ENCODE data around the gene PPM1D.

The PPM1D gene

DNA sequence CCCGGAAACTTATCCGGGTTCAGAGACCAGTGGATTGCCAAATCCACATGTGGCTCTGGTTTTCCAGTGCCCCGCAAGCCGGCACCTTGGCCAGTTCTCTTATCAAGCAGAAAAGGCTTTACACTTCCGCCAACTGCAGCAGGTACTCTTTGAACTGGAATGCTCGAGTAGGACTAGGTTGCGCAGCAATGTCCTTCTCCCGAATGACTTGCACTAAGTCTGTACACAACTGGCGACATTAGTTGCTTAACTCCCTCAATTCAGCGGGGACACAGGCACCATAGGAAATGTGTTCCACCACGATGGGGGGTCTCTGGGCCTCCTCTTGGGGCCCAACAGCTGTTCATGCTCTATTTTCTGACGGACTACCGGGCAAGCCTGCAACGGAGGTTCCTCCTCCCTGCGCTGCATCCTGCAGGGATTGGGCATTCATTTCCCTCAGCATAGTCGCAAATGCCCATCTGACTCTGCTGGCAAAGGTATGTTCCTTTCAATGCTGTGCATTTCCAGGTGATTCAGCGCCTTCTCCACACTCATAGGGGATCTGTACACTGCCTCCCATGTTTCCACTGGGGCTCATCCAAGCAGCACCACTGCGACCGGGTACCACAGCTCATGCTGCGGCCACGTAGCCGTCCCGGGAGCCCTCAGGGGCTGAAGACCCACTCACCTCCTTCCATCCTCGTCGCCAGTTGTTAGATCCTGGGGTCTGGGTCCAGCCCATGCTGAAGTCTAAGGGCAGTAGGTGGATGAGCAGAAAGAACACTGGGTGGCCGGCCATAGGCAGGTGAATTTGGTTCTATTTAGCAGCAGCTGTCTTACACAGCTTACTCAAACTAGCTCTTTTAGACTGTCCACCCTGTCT, 39.8 kb upstream of the PPM1D start:
- TF ChIP-seq YY1 (IDR thresholded peaks at IDR 0.05; ENCODE audit: low read depth) (no peak), ZBTB7A (IDR thresholded peaks at IDR 0.05; ENCODE audit: low read depth) (no peak), EP300 (IDR thresholded peaks at IDR 0.05; ENCODE audit: borderline replicate concordance) (no peak), CEBPB (IDR thresholded peaks at IDR 0.05) (no peak), TCF12 (IDR thresholded peaks at IDR 0.05; ENCODE audit: low read depth) (no peak), FOXM1 (IDR thresholded peaks at IDR 0.05; ENCODE audit: borderline replicate concordance, low read depth) (no peak)
- TF ChIP-seq, protein P1, sequence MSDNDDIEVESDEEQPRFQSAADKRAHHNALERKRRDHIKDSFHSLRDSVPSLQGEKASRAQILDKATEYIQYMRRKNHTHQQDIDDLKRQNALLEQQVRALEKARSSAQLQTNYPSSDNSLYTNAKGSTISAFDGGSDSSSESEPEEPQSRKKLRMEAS (IDR thresholded peaks at IDR 0.05) = no peak
- TF ChIP-seq, protein P2, sequence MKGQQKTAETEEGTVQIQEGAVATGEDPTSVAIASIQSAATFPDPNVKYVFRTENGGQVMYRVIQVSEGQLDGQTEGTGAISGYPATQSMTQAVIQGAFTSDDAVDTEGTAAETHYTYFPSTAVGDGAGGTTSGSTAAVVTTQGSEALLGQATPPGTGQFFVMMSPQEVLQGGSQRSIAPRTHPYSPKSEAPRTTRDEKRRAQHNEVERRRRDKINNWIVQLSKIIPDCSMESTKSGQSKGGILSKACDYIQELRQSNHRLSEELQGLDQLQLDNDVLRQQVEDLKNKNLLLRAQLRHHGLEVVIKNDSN (IDR thresholded peaks at IDR 0.05) = no peak

DNA sequence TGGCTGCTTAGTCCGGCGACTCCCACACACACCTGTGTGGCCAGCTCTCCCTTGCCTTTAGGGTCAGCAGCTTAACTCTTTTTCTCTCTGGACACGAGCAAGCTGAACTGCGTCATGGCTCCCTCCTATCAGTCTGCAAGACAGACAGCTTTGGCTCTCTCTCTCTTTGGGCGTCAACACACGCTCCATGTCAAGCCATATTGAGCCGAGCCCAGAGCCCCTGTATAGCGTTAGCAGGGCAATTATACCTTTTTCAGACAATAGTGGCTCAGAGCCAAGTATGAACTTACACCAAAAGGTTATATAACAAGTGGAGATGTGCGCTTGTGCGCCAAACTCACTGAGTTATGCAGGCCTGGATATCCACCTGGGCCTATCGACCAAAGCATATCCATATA, 39.1 kb upstream of the PPM1D start:
- TF ChIP-seq TAF1 (IDR thresholded peaks at IDR 0.05; ENCODE audit: low read depth) = no peak
- TF ChIP-seq FOXM1 (IDR thresholded peaks at IDR 0.05; ENCODE audit: borderline replicate concordance, low read depth) = no peak
- no peak for TF ChIP-seq NFIC (IDR thresholded peaks at IDR 0.05)
- TF ChIP-seq, protein P3, sequence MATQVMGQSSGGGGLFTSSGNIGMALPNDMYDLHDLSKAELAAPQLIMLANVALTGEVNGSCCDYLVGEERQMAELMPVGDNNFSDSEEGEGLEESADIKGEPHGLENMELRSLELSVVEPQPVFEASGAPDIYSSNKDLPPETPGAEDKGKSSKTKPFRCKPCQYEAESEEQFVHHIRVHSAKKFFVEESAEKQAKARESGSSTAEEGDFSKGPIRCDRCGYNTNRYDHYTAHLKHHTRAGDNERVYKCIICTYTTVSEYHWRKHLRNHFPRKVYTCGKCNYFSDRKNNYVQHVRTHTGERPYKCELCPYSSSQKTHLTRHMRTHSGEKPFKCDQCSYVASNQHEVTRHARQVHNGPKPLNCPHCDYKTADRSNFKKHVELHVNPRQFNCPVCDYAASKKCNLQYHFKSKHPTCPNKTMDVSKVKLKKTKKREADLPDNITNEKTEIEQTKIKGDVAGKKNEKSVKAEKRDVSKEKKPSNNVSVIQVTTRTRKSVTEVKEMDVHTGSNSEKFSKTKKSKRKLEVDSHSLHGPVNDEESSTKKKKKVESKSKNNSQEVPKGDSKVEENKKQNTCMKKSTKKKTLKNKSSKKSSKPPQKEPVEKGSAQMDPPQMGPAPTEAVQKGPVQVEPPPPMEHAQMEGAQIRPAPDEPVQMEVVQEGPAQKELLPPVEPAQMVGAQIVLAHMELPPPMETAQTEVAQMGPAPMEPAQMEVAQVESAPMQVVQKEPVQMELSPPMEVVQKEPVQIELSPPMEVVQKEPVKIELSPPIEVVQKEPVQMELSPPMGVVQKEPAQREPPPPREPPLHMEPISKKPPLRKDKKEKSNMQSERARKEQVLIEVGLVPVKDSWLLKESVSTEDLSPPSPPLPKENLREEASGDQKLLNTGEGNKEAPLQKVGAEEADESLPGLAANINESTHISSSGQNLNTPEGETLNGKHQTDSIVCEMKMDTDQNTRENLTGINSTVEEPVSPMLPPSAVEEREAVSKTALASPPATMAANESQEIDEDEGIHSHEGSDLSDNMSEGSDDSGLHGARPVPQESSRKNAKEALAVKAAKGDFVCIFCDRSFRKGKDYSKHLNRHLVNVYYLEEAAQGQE (IDR thresholded peaks at IDR 0.05; ENCODE audit: low read depth) = no peak
- TF ChIP-seq YY1 (IDR thresholded peaks at IDR 0.05; ENCODE audit: low read depth) = no peak
- TF ChIP-seq ZBTB7A (IDR thresholded peaks at IDR 0.05; ENCODE audit: low read depth) = no peak
- TF ChIP-seq EGR1 (IDR thresholded peaks at IDR 0.05) = no peak
- TF ChIP-seq TCF12 (IDR thresholded peaks at IDR 0.05; ENCODE audit: low read depth) = no peak
- TF ChIP-seq, protein P2 (IDR thresholded peaks at IDR 0.05) = no peak
- no peak for TF ChIP-seq CREB1 (IDR thresholded peaks at IDR 0.05; ENCODE audit: low read depth)
- no peak for TF ChIP-seq CEBPB (IDR thresholded peaks at IDR 0.05)
- TF ChIP-seq TEAD4 (IDR thresholded peaks at IDR 0.05) = no peak
- no peak for TF ChIP-seq RAD21 (IDR thresholded peaks at IDR 0.05; ENCODE audit: low read depth)
- TF ChIP-seq, protein P1 (IDR thresholded peaks at IDR 0.05) = no peak
- no peak for TF ChIP-seq EP300 (IDR thresholded peaks at IDR 0.05; ENCODE audit: borderline replicate concordance)

DNA sequence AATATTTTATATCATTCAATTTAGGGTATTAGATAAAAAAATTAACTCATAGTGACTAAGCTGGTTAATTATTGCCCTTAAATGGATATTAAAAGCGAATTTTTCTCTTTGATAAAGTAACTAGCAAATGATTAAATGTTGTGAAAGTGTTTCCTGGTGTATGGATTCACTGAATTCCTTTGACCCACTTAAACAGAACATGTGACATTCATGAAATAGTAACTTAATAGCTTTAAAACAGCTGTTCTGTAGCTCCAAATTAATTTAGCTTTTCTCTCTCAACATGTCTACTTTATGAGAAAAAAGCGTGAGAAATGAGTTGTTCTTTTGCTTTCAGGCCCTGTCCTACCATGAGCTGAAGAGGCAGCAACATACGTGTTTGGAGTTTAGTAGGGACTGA, 37.6 kb upstream of the PPM1D start:
- no peak for TF ChIP-seq TCF12 (IDR thresholded peaks at IDR 0.05; ENCODE audit: low read depth)
- no peak for TF ChIP-seq CREB1 (IDR thresholded peaks at IDR 0.05; ENCODE audit: low read depth)
- TF ChIP-seq CEBPB (IDR thresholded peaks at IDR 0.05) = no peak
- TF ChIP-seq RAD21 (IDR thresholded peaks at IDR 0.05; ENCODE audit: low read depth) = no peak
- TF ChIP-seq, protein P1 (IDR thresholded peaks at IDR 0.05) = no peak
- TF ChIP-seq EP300 (IDR thresholded peaks at IDR 0.05; ENCODE audit: borderline replicate concordance) = no peak
- no peak for TF ChIP-seq FOXM1 (IDR thresholded peaks at IDR 0.05; ENCODE audit: borderline replicate concordance, low read depth)

DNA sequence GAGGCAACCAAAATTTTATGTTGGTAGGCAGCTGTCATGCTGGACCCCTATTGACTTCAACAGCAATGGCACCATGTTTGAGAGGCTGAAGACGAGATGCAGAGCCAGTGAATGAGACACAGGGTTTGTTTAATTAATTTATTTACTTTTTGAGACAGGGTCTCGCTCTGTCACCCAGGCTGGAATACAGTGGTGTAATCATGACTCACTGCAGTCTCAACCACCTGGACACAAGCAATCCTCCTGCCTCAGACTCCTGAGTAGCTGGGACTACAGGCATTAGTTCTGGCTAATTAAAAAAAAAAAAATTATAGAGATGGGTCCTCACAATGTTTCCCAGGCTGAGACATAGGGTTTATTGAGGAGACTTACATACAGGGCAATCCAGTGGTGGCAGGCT, 36.2 kb upstream of the PPM1D start:
- TF ChIP-seq ZBTB7A (IDR thresholded peaks at IDR 0.05; ENCODE audit: low read depth) = no peak
- no peak for TF ChIP-seq NFIC (IDR thresholded peaks at IDR 0.05)
- TF ChIP-seq, protein P1 (IDR thresholded peaks at IDR 0.05) = no peak
- no peak for TF ChIP-seq CREB1 (IDR thresholded peaks at IDR 0.05; ENCODE audit: low read depth)
- no peak for TF ChIP-seq TAF1 (IDR thresholded peaks at IDR 0.05; ENCODE audit: low read depth)
- TF ChIP-seq, protein P2 (IDR thresholded peaks at IDR 0.05) = no peak
- TF ChIP-seq EGR1 (IDR thresholded peaks at IDR 0.05) = no peak
- no peak for TF ChIP-seq EP300 (IDR thresholded peaks at IDR 0.05; ENCODE audit: borderline replicate concordance)
- no peak for TF ChIP-seq TCF12 (IDR thresholded peaks at IDR 0.05; ENCODE audit: low read depth)
- TF ChIP-seq FOXM1 (IDR thresholded peaks at IDR 0.05; ENCODE audit: borderline replicate concordance, low read depth) = no peak
- no peak for TF ChIP-seq YY1 (IDR thresholded peaks at IDR 0.05; ENCODE audit: low read depth)
- no peak for TF ChIP-seq TEAD4 (IDR thresholded peaks at IDR 0.05)
- TF ChIP-seq RAD21 (IDR thresholded peaks at IDR 0.05; ENCODE audit: low read depth) = no peak
- no peak for TF ChIP-seq CEBPB (IDR thresholded peaks at IDR 0.05)
- TF ChIP-seq, protein P3 (IDR thresholded peaks at IDR 0.05; ENCODE audit: low read depth) = no peak
